ENCODE results near the gene SPTBN2. TPM values are rescaled to one million over a fixed set of nuclear protein-coding genes. Genes with fewer than 3 reads are reported as not detected.

The SPTBN2 gene
- total RNA-seq, 2 experiments from 2014 or later = 1.4 to 1.8 TPM

GRCh38 chr11:66686801-66687750, 41.9 kb downstream of the SPTBN2 start:
- H3K4me3 Mint-ChIP-seq = no peak overlapping the region
- ChIA-PET POLR2A (no interaction called here), CTCF (interaction anchor here (1.1 to 1.7 kb wide), 2 partner anchors 8 to 147 kb away, joined by 4 to 7 read pairs; no protein-coding TSS in a partner anchor)
- no peak overlapping the region for H3K27ac Mint-ChIP-seq
- intact Hi-C loops (cut with micrococcal nuclease) = no loop called here
- DNase-seq = no peak
- no peak for TF ChIP-seq CTCF (IDR thresholded peaks at IDR 0.05)
- H3K9me3 Mint-ChIP-seq = no peaks in the 10 kb centered on the region
- H3K27me3 Mint-ChIP-seq = no peaks in the 10 kb centered on the region
- no peaks in the 10 kb centered on the region for H3K36me3 Mint-ChIP-seq (ENCODE audit: low read depth)
- no peak for ATAC-seq
- H3K4me1 Mint-ChIP-seq (ENCODE audit: low read depth) = no peaks in the 10 kb centered on the region

GRCh38 chr11:66686100-66686785, 42.8 kb downstream of the SPTBN2 start:
- Mint-ChIP-seq H3K27me3 (no peaks in the 10 kb centered on the region), H3K4me1 (ENCODE audit: low read depth) (no peaks in the 10 kb centered on the region), H3K4me3 (no peak overlapping the region), H3K9me3 (no peaks in the 10 kb centered on the region), H3K36me3 (ENCODE audit: low read depth) (no peaks in the 10 kb centered on the region), H3K27ac (no peak overlapping the region)
- intact Hi-C loops (cut with micrococcal nuclease) = no loop called here
- ChIA-PET CTCF (interaction anchor here (1.1 kb wide), 1 partner anchor 148 kb away, joined by 4 read pairs; no protein-coding TSS in a partner anchor), POLR2A (no interaction called here)
- ATAC-seq (no peak), DNase-seq (no peak)
- no peak for TF ChIP-seq CTCF (IDR thresholded peaks at IDR 0.05)

GRCh38 chr11:66685276-66686099, 43.5 kb downstream of the SPTBN2 start:
- Mint-ChIP-seq H3K27ac (no peak overlapping the region), H3K4me3 (no peak overlapping the region), H3K9me3 (no peaks in the 10 kb centered on the region), H3K4me1 (ENCODE audit: low read depth) (no peaks in the 10 kb centered on the region), H3K27me3 (no peaks in the 10 kb centered on the region), H3K36me3 (ENCODE audit: low read depth) (no peaks in the 10 kb centered on the region)
- POLR2A ChIA-PET = no interaction called here
- intact Hi-C loops (cut with micrococcal nuclease) = no loop called here
- DNase-seq = no peak
- CTCF ChIA-PET = interaction anchor here (1.1 kb wide), 1 partner anchor 148 kb away, joined by 4 read pairs; no protein-coding TSS in a partner anchor
- TF ChIP-seq CTCF (IDR thresholded peaks at IDR 0.05) = no peak
- no peak for ATAC-seq

- intact Hi-C loops (cut with micrococcal nuclease) = no loop called here
- TF ChIP-seq CTCF (IDR thresholded peaks at IDR 0.05) = no peak
- DNase-seq (no peak), ATAC-seq (no peak)
- no peaks in the 10 kb centered on the region for H3K9me3 Mint-ChIP-seq
- ChIA-PET POLR2A (no interaction called here), CTCF (no interaction called here)
- H3K27ac Mint-ChIP-seq = no peak overlapping the region
- no peaks in the 10 kb centered on the region for H3K4me1 Mint-ChIP-seq (ENCODE audit: low read depth)
- H3K36me3 Mint-ChIP-seq (ENCODE audit: low read depth) = no peaks in the 10 kb centered on the region
- H3K27me3 Mint-ChIP-seq = no peaks in the 10 kb centered on the region
- H3K4me3 Mint-ChIP-seq = no peak overlapping the region
These were observed 44.4 kb downstream of the SPTBN2 start for GRCh38 chr11:66684635-66685034.
